Measurements from ENCODE around the gene PAFAH1B2.

DNA sequence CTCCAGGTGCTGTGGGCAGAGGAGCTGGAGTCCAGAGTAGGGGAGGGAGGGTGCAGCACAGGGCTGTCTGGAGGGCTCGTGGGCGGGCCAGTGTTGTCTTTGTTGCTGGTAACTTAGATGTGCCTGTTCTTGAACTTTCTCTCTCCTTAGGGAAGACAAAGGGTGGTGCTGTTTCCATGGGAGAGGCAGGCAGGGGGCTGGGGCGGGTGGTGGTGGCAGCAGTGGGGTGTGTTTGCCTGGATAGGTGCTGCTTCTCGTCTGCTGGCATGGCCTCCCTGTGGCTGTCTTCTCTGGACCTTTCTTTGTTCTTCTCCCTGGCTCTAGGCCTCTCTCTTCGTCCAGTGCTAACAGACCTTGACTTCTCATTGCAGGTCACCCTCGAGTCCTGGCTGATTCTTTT, 42.9 kb downstream of the PAFAH1B2 start:
- TF ChIP-seq, protein P1, sequence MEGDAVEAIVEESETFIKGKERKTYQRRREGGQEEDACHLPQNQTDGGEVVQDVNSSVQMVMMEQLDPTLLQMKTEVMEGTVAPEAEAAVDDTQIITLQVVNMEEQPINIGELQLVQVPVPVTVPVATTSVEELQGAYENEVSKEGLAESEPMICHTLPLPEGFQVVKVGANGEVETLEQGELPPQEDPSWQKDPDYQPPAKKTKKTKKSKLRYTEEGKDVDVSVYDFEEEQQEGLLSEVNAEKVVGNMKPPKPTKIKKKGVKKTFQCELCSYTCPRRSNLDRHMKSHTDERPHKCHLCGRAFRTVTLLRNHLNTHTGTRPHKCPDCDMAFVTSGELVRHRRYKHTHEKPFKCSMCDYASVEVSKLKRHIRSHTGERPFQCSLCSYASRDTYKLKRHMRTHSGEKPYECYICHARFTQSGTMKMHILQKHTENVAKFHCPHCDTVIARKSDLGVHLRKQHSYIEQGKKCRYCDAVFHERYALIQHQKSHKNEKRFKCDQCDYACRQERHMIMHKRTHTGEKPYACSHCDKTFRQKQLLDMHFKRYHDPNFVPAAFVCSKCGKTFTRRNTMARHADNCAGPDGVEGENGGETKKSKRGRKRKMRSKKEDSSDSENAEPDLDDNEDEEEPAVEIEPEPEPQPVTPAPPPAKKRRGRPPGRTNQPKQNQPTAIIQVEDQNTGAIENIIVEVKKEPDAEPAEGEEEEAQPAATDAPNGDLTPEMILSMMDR (IDR thresholded peaks at IDR 0.05) = no peak
- no peak for TF ChIP-seq POLR2AphosphoS5 (IDR thresholded peaks at IDR 0.05)
- TF ChIP-seq EP300 (IDR thresholded peaks at IDR 0.05) = no peak

Measured in stomach (tissue), 4 donors.